HG03575 (cell line): Measurements from ENCODE around the gene ATP6V1G1.

Experiments
- ATAC-seq: cut with Tn5 transposase; IDR thresholded peaks from one replicate; pipeline ENCODE4 v1.9.1; 2021; ENCODE audit not compliant: unreplicated experiment, insufficient number of reproducible peaks, low FRiP score; ENCODE audit errors: extremely low read depth

Gene ATP6V1G1

GRCh38 chr9:114607671-114608524 is 20.3 kb downstream of the ATP6V1G1 start:
- ATAC-seq, result no peak

- no peak for ATAC-seq
These were observed 20.9 kb downstream of the ATP6V1G1 start for GRCh38 chr9:114608525-114608796.

- ATAC-seq, result no peak
These were observed 24.1 kb downstream of the ATP6V1G1 start for GRCh38 chr9:114611516-114612271.

DNA sequence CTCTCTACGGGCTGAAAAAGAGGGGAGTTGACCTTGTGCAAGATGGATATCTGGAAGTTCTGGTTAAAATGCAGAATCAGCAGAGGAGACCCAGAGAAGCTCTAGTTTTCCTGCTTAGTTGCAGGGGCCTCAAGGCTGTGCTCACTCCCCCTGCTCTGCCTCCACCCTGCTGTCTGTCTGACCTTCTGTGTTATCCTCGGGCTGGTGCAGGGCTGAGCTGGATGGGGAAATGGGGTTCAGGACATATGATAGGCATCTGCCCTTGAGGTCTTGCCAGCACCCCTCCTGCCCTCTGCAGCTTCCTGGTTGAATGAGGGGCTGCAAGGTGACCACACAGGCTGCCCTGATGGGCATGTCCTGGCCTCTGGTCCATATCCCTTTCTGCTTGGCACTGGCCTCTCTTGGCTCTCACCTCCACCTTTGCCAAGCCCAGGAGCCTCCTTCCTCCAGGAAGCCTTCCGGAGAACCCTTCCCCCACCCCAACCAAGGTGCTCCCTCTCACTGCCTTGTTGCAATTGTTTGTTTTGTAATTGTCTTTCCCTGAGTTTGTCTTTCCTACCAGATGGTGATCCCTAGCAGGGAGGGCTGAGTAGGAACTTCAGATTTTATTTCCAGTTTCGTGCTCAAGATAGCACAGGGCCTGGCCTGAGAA is 24.8 kb downstream of the ATP6V1G1 start:
- no peak for ATAC-seq

- ATAC-seq, result no peak
These were observed 25.5 kb downstream of the ATP6V1G1 start for GRCh38 chr9:114613087-114613486.

- ATAC-seq, result no peak
These were observed 26.4 kb downstream of the ATP6V1G1 start for GRCh38 chr9:114613919-114614318.

GRCh38 chr9:114614373-114614772 is 26.8 kb downstream of the ATP6V1G1 start:
- no peak for ATAC-seq

GRCh38 chr9:114616684-114617520 is 29.3 kb downstream of the ATP6V1G1 start:
- peak; percentile 48 for ATAC-seq

GRCh38 chr9:114619191-114619761 is 31.7 kb downstream of the ATP6V1G1 start:
- no peak for ATAC-seq

GRCh38 chr9:114621561-114621960 is 34.0 kb downstream of the ATP6V1G1 start:
- no peak for ATAC-seq

DNA sequence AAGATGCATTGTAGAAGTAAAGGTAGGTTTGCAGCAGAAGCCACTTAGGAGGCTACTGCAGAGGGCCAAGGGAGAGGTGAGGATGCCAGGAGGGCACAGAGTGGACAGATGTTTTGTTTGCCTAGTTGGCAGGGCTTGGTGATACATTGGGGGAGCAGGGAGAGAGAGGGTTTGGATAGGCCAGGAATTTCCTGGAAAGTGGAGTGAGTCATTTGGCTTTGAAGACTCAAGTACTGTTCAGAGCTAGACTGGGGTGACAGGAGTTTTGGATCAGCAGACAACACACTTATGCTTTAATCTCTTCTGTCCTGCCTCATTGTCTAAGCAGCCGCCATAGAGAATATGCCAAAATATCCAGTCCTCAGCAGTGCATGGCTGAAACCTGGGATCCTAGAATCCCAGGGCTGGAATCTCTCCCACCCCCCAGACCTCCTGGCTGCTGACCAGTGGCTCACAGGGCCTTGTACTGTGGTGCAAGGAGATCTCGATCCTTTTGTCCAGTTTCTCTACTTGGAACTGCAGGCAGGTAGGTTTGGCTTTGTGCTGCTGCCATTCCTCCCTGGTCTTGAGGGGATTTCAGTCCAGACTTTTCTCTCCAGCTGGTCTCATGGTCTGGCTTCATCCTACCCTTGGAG is 34.5 kb downstream of the ATP6V1G1 start:
- ATAC-seq, result no peak

- no peak for ATAC-seq
These were observed 37.1 kb downstream of the ATP6V1G1 start for GRCh38 chr9:114624677-114625076.

DNA sequence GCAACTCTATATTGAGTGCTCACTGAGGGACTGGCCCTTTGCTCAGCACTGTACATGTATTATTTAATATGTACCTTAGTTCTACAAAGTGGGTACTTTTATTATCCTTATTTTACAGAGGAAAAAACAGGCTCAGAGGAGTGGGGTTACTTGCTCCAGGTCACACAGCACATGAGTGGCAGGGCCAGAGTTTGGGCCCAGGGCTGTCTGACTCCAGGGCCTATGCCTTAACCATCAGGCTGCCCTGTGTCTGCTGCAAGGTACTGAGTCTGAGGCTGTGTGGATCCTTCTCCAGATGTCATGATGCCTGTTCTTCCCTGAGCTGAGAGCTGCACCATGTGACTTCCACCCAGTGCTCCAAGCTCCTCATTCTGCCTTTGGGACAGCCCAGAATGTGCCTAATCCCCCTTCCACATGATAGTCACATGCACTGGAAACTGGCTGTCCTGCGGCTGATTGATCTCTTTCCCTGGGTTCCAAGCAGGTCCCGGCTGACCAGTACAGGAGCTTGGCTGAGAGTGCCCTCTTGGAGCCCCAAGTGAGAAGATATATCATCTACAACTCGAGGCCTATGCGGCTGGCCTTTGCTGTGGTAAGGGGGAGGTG is 38.9 kb downstream of the ATP6V1G1 start:
- ATAC-seq, result no peak

GRCh38 chr9:114627553-114627952 is 40.0 kb downstream of the ATP6V1G1 start:
- ATAC-seq, result no peak

- ATAC-seq, result no peak
These were observed 42.1 kb downstream of the ATP6V1G1 start for GRCh38 chr9:114629563-114630090.

- ATAC-seq, result no peak
These were observed 43.6 kb downstream of the ATP6V1G1 start for GRCh38 chr9:114631166-114631565.

DNA sequence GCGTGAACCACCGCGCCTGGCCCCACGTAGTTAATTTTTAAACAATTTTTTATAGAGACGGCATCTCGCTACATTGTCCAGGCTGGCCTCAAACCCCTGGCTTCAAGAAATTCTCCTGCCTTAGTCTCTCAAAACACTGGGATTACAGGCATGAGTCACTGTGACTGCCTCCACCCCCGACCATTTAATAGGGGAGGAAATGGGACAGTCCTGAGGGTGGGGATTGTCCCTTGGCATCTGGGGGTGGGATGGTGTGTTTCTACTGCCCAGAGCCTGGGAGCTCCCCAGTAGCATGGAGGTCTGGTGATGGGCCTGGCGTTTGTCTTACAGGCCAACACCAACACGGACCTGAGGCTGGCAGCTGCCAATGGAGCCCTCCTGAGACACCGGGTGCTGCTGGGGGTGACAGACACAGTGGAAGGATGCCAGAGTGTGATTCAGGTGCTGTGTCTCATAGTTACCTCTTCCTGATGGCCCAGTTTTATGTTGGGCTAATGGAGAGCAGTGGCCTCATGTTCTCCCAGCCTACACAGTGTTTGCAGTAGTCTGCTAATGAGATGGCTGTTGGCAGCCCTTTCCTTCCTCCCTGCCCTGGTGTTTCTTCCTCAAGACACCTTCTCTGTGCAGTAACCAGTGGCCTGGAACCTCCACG is 46.0 kb downstream of the ATP6V1G1 start:
- no peak for ATAC-seq
